A673 (cell line): ENCODE results near the gene BFSP2. TPM values are rescaled to one million over a fixed set of nuclear protein-coding genes. Genes with fewer than 3 reads are reported as not detected.

Experiments used
- BruUV-seq: library from RNA; stranded (reverse); fragments of 400-500 nt; replicated peaks from 2 replicates; lab custom pipeline; 2021; lab: Mats Ljungman, UMichigan
- CTCF ChIA-PET: fragments of 300-600 bp; sonication (Branson Sonifier 250); formaldehyde crosslinking; loops from one replicate; lab custom pipeline; 2022; ENCODE audit warnings: antibody characterized with exemption; lab: Charles Lee
- POLR2A ChIA-PET: fragments of 300-600 bp; sonication (Branson Sonifier 250); formaldehyde crosslinking; loops from one replicate; lab custom pipeline; 2022; ENCODE audit warnings: antibody characterized with exemption; ENCODE audit not compliant: low non-redundant PET; lab: Charles Lee
- DNase-seq: peaks from one replicate; pipeline ENCODE4 v3.0.0-alpha.2; 2015; ENCODE audit warnings: low spot score
- H3K27ac ChIP-seq: fragments of 200-600 bp; sonication (generic); 2 replicates; pipeline ENCODE4 v1.5.1; 2016; ENCODE audit warnings: mixed run types, low read depth, mild to moderate bottlenecking, mixed read lengths, antibody characterized with exemption, low read length; ENCODE audit not compliant: poor library complexity, severe bottlenecking
- H3K27me3 ChIP-seq: fragments of 200-600 bp; sonication (generic); replicated peaks from 2 replicates; pipeline ENCODE4 v1.6.1; 2017; ENCODE audit warnings: mixed run types, low read depth, mild to moderate bottlenecking, mixed read lengths, antibody characterized with exemption, low read length; ENCODE audit not compliant: insufficient read depth, poor library complexity
- H3K36me3 ChIP-seq: fragments of 200-600 bp; sonication (generic); 2 replicates; pipeline ENCODE4 v1.6.1; 2016; ENCODE audit warnings: mixed run types, mild to moderate bottlenecking, mixed read lengths, antibody characterized with exemption, low read length; ENCODE audit not compliant: insufficient read depth, poor library complexity, severe bottlenecking
- H3K4me1 ChIP-seq: fragments of 200-600 bp; sonication (generic); 2 replicates; pipeline ENCODE4 v1.6.1; 2017; ENCODE audit warnings: mixed run types, mild to moderate bottlenecking, mixed read lengths, antibody characterized with exemption, low read length; ENCODE audit not compliant: insufficient read depth, poor library complexity, severe bottlenecking
- H3K4me3 ChIP-seq: fragments of 200-600 bp; sonication (generic); 2 replicates; pipeline ENCODE4 v1.5.1; 2016; ENCODE audit warnings: low read depth, mixed run types, mild to moderate bottlenecking, mixed read lengths, low read length; ENCODE audit not compliant: poor library complexity, severe bottlenecking
- H3K9me3 ChIP-seq: fragments of 200-600 bp; sonication (generic); 2 replicates; pipeline ENCODE4 v1.6.1; 2016; ENCODE audit warnings: mixed run types, low read depth, mild to moderate bottlenecking, mixed read lengths, antibody characterized with exemption, low read length; ENCODE audit not compliant: poor library complexity, severe bottlenecking
- CTCF ChIP-seq: fragments of 300-800, 200-600 bp; sonication (generic); conservative IDR thresholded peaks from 2 replicates; pipeline ENCODE4 v1.5.1; 2017; ENCODE audit warnings: low read depth, mild to moderate bottlenecking, antibody characterized with exemption, low read length, moderate library complexity, mixed read lengths
- EZH2 ChIP-seq: fragments of 200-600 bp; sonication (generic); IDR thresholded peaks from 2 replicates; pipeline ENCODE4 v1.6.1; 2017; ENCODE audit warnings: borderline replicate concordance, low read depth, mild to moderate bottlenecking, mixed read lengths, antibody characterized with exemption, low read length; ENCODE audit not compliant: poor library complexity, severe bottlenecking
- intact Hi-C: fragments of 100-400 bp; cut with micrococcal nuclease; formaldehyde crosslinking; loops from one replicate; pipeline ENCODE4 v1.10.0; 2022; ENCODE audit not compliant: unreplicated experiment
- total RNA-seq: library from RNA; stranded (reverse); gene quantifications from 2 replicates; pipeline ENCODE4 v1.2.3, GENCODE V29; 2021

The BFSP2 gene
- total RNA-seq, 1 experiment from 2014 or later = not detected

DNA sequence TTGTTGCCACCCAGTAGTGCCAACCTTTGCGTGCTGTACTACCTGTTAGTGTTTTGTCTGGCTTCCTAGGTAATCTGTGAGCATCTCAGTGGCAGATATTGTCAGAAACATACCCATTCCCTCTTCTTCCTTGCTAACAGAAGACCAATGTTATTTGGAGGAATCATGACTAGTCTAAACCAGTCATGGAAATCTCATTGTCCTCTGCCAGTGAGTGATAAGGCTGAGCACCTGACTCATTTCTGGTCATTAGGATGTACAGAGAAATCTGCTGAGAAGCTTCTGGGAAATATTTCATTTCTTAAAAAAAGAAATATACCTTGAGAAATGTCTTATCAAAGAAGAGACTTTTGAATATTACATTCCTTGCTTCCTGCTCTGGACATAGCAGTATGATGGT, 103.6 kb downstream of the BFSP2 start:
- H3K27ac ChIP-seq = no peak overlapping the region
- H3K36me3 ChIP-seq = no peaks in the 10 kb centered on the region
- no peak overlapping the region for H3K4me3 ChIP-seq
- BruUV-seq = no TSS peak
- no peaks in the 10 kb centered on the region for H3K27me3 ChIP-seq
- TF ChIP-seq CTCF = no peak
- TF ChIP-seq EZH2 = no peak
- ChIA-PET POLR2A (no interaction called here), CTCF (no interaction called here)
- no peaks in the 10 kb centered on the region for H3K9me3 ChIP-seq
- intact Hi-C loops = no loop called here
- H3K4me1 ChIP-seq = no peaks in the 10 kb centered on the region
- DNase-seq = no peak

GRCh38 chr3:133504736-133505135, 104.9 kb downstream of the BFSP2 start:
- no peak for TF ChIP-seq EZH2
- TF ChIP-seq CTCF = no peak
- Histone ChIP-seq H3K36me3 (no peaks in the 10 kb centered on the region), H3K27ac (no peak overlapping the region), H3K4me3 (no peak overlapping the region), H3K9me3 (no peaks in the 10 kb centered on the region), H3K27me3 (no peaks in the 10 kb centered on the region), H3K4me1 (no peaks in the 10 kb centered on the region)
- no TSS peak for BruUV-seq
- POLR2A ChIA-PET = no interaction called here
- CTCF ChIA-PET = no interaction called here
- intact Hi-C loops = no loop called here
- DNase-seq = no peak

DNA sequence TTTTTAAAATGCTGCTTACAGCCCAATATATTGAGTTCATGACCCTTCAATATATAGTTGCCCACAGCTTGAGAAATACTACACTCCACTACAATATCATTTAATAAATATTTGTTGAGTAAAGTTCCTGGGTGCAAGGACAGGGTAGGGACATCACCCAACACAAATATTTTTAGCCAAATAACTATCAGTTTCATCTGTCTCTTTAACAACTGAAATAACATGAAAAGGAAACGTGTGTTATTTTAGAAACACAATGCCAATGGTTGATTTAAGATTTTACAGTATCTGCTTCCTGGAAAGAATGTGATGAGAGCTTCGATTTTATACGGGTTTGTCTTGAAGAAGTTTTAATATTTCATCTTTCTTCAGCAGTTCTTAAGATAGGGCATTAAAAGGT, 106.0 kb downstream of the BFSP2 start:
- H3K36me3 ChIP-seq = no peaks in the 10 kb centered on the region
- no peak overlapping the region for H3K4me3 ChIP-seq
- H3K27ac ChIP-seq = no peak overlapping the region
- BruUV-seq = no TSS peak
- POLR2A ChIA-PET = no interaction called here
- DNase-seq = no peak
- H3K4me1 ChIP-seq = no peaks in the 10 kb centered on the region
- intact Hi-C loops = no loop called here
- no peaks in the 10 kb centered on the region for H3K27me3 ChIP-seq
- CTCF ChIA-PET = no interaction called here
- H3K9me3 ChIP-seq = no peaks in the 10 kb centered on the region
- TF ChIP-seq CTCF = no peak
- TF ChIP-seq EZH2 = no peak
